Psoas muscle (tissue), 8 donors: ENCODE measurements around the gene PDE4D. TPM values are rescaled to one million over a fixed set of nuclear protein-coding genes. Genes with fewer than 3 reads are reported as not detected.

ENCODE experiments used
- ATAC-seq, 4 donors: fragments of 200-7000 bp; cut with Tn5 transposase; one replicate each; pipeline ENCODE4 v1.9.1; 2020; ENCODE audit warnings: moderate library complexity in 3 of 4, mild to moderate bottlenecking in 2 of 4
- DNase-seq, 2 donors: peaks; one replicate each; pipeline ENCODE4 v3.0.0-alpha.2; 2020
- H3K27ac ChIP-seq: fragments of 200-600 bp; one replicate; pipeline ENCODE4 v1.8.0; 2022
- H3K27me3 ChIP-seq, 3 donors: fragments of 200-600 bp in 1 of 3; one replicate each; pipeline versions ENCODE4 v1.6.1 to v1.8.0; 2013 to 2022; ENCODE audit warnings: low read length in 2 of 3, mild to moderate bottlenecking in 2 of 3, moderate library complexity in 1 of 3; ENCODE audit not compliant: insufficient read depth in 3 of 3
- H3K36me3 ChIP-seq, 2 donors: fragments of 200-600 bp in 1 of 2; one replicate each; pipeline versions ENCODE4 v1.6.1 to v1.8.0; 2013 to 2022; ENCODE audit warnings: low read depth in 1 of 2, mild to moderate bottlenecking in 1 of 2, moderate library complexity in 1 of 2; ENCODE audit not compliant: insufficient read depth in 1 of 2
- H3K4me1 ChIP-seq: fragments of 200-600 bp; one replicate; pipeline ENCODE4 v1.8.0; 2022
- H3K4me3 ChIP-seq: fragments of 200-600 bp; one replicate; pipeline ENCODE4 v1.8.0; 2022; ENCODE audit warnings: mild to moderate bottlenecking
- H3K9me3 ChIP-seq: fragments of 200-600 bp; one replicate; pipeline ENCODE4 v1.8.0; 2022
- WGBS, 3 donors: extraction: QIAGEN DNeasy Blood & Tissue Kit; methylation state at CpG; one replicate each; pipeline versions ENCODE4 v1.1.6 to v1.1.7; 2013; 5-methylcytosine and 5-hydroxymethylcytosine counted together
- intact Hi-C, 2 donors: fragments of 100-400 bp; cut with DNase I; formaldehyde crosslinking; loops; one replicate each; pipeline versions ENCODE4 v1.11.0 to v1.14.2; 2022
- polyA plus RNA-seq, 3 donors: library from polyadenylated mRNA; stranded (reverse); fragments of 200-250 nt; gene quantifications; one replicate each; pipeline ENCODE4 v1.2.3, GENCODE V29; 2013
- total RNA-seq, 4 donors: library from RNA; stranded (reverse); fragmentation: NEBNext Ultra II Directional in 2 of 4; extraction: Animal tissue kit (Norgen Biotek cat#: 25700) in 2 of 4; gene quantifications; one replicate each; pipeline versions ENCODE4 v1.2.1 to v1.2.4, GENCODE V29; 2021 to 2023
- TF ChIP-seq, protein P1 (sequence below): fragments of 200-600 bp; IDR thresholded peaks from one replicate; pipeline ENCODE4 v1.8.0; 2022; ENCODE audit warnings: antibody characterized with exemption
- donor health status: healthy with polysubstance abuse.
- donor health status: DM: no; HTN: no; CAD: no; lungs with moderate emphysema.
- donor health status: Bipolar disorder and iron deficiency.
- donor health status: healthy.
- donor health status: DM: yes; HTN: yes; CAD: no.
- donor health status: DM: no; HTN: no; CAD: no.
- donor health status: DM: no; HTN: no; CAD: no.
- donor health status: DM: yes; HTN: yes; CAD: no.

Gene PDE4D
- total and polyA plus RNA-seq, 7 donors: 42.6 to 283 (median 88.7) TPM

GRCh38 chr5:59517926-59518585 is 375.5 kb downstream of the PDE4D start:
- Histone ChIP-seq H3K4me1 (peaks cover 29% of the 10 kb centered on the region), H3K9me3 (no peaks in the 10 kb centered on the region), H3K36me3 (no peaks in the 10 kb centered on the region), H3K27me3 (no peaks in the 10 kb centered on the region), H3K27ac (peak overlapping the region; percentile 43), H3K4me3 (no peak overlapping the region)
- no peak for DNase-seq
- WGBS, 3 donors: 25 to 44% (median 32%) methylated on average over 3 of the region's 3 CpGs
- peak in 3 of 4 donors; percentile 58 to 64 (median 59) for ATAC-seq
- intact Hi-C loops: no loop called here
- TF ChIP-seq, protein P1, sequence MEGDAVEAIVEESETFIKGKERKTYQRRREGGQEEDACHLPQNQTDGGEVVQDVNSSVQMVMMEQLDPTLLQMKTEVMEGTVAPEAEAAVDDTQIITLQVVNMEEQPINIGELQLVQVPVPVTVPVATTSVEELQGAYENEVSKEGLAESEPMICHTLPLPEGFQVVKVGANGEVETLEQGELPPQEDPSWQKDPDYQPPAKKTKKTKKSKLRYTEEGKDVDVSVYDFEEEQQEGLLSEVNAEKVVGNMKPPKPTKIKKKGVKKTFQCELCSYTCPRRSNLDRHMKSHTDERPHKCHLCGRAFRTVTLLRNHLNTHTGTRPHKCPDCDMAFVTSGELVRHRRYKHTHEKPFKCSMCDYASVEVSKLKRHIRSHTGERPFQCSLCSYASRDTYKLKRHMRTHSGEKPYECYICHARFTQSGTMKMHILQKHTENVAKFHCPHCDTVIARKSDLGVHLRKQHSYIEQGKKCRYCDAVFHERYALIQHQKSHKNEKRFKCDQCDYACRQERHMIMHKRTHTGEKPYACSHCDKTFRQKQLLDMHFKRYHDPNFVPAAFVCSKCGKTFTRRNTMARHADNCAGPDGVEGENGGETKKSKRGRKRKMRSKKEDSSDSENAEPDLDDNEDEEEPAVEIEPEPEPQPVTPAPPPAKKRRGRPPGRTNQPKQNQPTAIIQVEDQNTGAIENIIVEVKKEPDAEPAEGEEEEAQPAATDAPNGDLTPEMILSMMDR: no peak

GRCh38 chr5:59516161-59516560 is 377.4 kb downstream of the PDE4D start:
- TF ChIP-seq, protein P1: no peak
- DNase-seq (no peak), ATAC-seq (no peak)
- Histone ChIP-seq H3K4me3 (no peak overlapping the region), H3K27ac (peak overlapping the region; percentile 17), H3K36me3 (no peaks in the 10 kb centered on the region), H3K27me3 (no peaks in the 10 kb centered on the region), H3K9me3 (no peaks in the 10 kb centered on the region), H3K4me1 (peaks cover 29% of the 10 kb centered on the region)
- 79 to 88% (median 79%) methylated on average over 3 of the region's 3 CpGs for WGBS, 3 donors
- intact Hi-C loops: no loop called here

- intact Hi-C loops: loop anchor here in 1 of 2 donors (2.0 to 10.0 kb wide), 2 partner anchors 156 to 288 kb away; no protein-coding TSS in a partner anchor
- Histone ChIP-seq H3K9me3 (no peaks in the 10 kb centered on the region), H3K27me3 (no peaks in the 10 kb centered on the region), H3K4me3 (no peak overlapping the region), H3K27ac (no peak overlapping the region), H3K36me3 (no peaks in the 10 kb centered on the region), H3K4me1 (peaks cover 41% of the 10 kb centered on the region)
- no peak for DNase-seq
- ATAC-seq: no peak
- WGBS, 3 donors: 78 to 80% (median 78%) methylated on average over 1 of the region's 1 CpG
- TF ChIP-seq, protein P1: peak; percentile 66
Observed at GRCh38 chr5:59506285-59506877, 387.1 kb downstream of the PDE4D start.

GRCh38 chr5:59504043-59504442 is 389.5 kb downstream of the PDE4D start:
- no peak for DNase-seq
- TF ChIP-seq, protein P1: no peak
- no peak for ATAC-seq
- Histone ChIP-seq H3K9me3 (no peaks in the 10 kb centered on the region), H3K27me3 (no peaks in the 10 kb centered on the region), H3K36me3 (no peaks in the 10 kb centered on the region), H3K4me1 (peaks cover 59% of the 10 kb centered on the region), H3K4me3 (no peak overlapping the region), H3K27ac (peak overlapping the region; percentile 42)
- intact Hi-C loops: loop anchor here (5.0 to 10.0 kb wide), 2 partner anchors 168 to 291 kb away; no protein-coding TSS in a partner anchor
